HG03159 (cell line): ENCODE measurements around the gene TSHR.

Experiments
- ATAC-seq: cut with Tn5 transposase; IDR thresholded peaks from one replicate; pipeline ENCODE4 v1.9.1; 2021; ENCODE audit warnings: mild to moderate bottlenecking, moderate library complexity; ENCODE audit not compliant: unreplicated experiment

Gene TSHR

GRCh38 chr14:81129242-81129641, 173.8 kb downstream of the TSHR start:
- ATAC-seq: no peak

DNA sequence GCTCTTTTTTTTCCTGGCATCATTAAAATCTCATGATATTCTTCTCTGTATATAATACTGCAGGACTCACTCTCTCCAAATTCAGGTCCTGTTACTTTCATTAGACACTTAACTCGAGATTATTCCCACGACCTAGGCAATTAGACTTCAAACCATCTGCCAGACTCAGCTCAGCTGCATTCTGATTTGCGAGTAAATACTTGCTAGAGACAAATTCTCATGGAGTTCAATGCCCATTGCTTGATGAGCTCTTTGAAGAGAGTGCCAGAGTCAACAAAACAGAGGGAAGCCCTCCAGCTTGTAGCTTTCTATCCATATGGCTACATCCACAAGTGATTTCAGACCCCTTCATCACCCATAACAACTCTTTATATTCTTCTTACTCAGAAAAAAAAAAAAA, 177.0 kb downstream of the TSHR start:
- no peak for ATAC-seq

- ATAC-seq: no peak
These were observed 178.0 kb downstream of the TSHR start for GRCh38 chr14:81133400-81133799.

DNA sequence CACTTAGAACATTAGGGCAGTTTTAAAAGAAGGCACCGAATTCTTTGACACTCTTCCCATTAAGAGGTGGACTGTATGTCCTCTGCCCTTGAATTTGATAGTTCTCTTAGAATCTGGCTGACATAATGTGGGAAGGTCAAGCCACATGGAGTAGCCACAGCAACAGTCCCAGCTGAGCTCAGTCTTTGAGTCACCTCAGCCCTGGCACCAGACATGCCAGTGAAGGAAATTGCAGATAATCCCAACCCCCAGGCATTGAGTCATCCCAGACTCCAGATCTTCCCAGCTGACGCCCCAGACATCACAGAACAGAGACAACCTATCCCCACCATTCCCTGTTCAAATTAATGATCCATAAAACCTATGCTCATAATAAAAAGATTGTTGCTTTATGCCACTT, 181.9 kb downstream of the TSHR start:
- no peak for ATAC-seq

DNA sequence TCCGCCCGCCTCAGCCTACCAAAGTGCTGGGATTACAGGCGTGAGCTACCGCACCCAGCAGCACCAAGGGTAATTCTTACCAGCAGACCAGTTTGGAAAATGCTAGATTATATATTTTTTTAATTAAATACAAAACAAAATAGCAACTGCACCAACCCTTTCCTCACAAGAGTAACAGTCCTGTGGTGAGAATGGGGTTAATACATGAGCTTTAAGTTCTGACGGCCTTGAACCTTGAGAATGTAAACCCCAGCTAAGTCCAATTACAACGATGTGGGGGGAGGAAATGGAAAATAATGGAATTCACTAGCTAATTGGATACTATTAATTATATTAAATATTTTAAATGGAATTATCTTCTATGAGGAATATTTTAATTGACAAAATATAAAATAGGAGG, 183.0 kb downstream of the TSHR start:
- no peak for ATAC-seq

DNA sequence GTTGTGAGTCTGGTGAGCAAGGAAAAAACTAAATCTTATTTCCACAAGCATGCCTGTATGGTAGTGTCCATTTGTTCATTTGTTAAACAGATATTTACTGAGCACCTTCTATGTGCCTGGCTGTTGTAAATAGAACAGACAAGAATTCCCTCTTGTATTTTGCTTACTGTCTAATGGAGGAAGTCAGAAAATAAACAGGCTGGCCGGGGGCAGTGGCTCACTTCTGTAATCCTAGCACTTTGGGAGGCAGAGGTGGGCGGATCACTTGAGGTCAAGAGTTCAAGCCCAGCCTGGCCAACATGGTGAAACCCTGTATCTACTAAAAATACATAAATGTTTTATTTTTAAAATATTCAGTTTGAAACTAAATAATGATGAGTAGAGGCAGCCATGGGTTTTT, 186.0 kb downstream of the TSHR start:
- no peak for ATAC-seq

GRCh38 chr14:81143793-81144192, 188.4 kb downstream of the TSHR start:
- ATAC-seq: no peak

GRCh38 chr14:81144824-81145603, 189.6 kb downstream of the TSHR start:
- ATAC-seq: no peak

DNA sequence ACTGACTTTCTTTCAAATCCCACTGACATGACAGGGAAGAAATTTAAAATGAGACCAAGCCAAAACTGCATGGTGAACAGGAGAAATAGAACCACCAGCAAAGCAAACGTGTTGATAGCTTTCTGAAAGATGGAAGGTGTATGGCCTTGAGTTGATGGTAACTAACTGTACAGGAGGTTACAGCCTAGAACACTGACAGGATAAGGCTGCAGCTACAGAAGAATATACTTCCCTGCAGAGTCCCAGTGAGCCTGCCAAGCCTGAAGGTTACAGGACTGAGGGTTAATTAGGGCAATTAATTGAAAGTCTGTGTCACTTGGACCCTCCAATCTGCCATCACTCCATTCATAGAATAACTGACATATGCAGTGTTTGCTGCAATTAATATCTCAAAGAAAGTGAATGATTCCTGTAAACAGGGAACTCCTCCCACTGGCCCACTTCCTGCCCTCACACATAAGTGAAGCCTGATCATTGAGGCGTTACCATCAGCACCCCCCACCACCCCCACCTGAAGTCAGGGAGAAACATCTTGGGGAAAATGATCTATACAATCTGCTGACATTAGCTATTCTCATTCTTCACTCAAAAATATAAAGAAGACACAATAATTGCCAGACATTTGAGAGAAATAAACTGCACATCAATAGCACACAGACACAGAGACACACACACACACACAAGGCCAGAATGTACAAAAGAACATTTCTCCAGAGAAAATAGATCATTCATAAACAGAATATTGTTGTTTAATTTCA, 191.9 kb downstream of the TSHR start:
- no peak for ATAC-seq

DNA sequence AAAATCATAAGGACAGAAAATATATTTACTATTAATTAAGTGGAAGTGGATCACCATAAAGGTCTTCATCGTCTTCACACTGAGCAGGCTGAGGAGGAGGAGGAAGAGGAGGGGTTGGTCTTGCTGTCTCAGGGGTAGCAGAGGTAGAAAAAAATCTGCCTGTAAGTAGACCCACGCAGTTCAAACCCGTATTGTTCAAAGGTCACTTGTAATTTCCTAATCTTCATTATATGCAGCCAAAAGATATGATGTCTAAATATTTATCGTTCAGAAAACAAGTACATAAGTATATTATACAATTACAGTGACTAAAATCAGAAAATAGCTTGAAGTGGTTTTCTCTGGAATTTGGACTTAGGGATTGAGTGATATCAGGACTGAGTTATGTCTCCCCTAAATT, 193.2 kb downstream of the TSHR start:
- no peak for ATAC-seq

- ATAC-seq: no peak
These were observed 197.8 kb downstream of the TSHR start for GRCh38 chr14:81153187-81153586.

- ATAC-seq: no peak
These were observed 202.0 kb downstream of the TSHR start for GRCh38 chr14:81157431-81157830.

- no peak for ATAC-seq
These were observed 205.7 kb downstream of the TSHR start for GRCh38 chr14:81161088-81161487.

- ATAC-seq: no peak
These were observed 206.3 kb downstream of the TSHR start for GRCh38 chr14:81161749-81162148.

DNA sequence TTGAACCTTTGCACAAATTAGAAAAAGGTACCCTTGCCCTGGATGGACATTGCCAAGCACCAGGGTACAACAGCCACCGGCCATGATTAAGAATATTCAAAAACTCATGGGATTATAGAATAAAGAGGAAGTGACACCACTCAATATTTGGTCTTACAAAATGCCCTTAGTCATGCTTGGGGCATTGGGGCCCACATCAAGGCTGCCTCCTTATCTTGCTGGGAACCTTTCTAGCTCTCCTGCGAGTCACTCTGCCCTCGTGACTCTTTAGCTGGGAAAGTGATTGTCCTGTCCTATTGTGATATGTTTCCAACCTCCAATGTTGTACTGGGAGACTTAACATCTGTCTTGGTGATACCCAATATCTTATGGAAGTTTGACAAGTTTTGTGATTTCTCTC, 207.5 kb downstream of the TSHR start:
- ATAC-seq: no peak

GRCh38 chr14:81164167-81164774, 208.8 kb downstream of the TSHR start:
- peak; percentile 89 for ATAC-seq

DNA sequence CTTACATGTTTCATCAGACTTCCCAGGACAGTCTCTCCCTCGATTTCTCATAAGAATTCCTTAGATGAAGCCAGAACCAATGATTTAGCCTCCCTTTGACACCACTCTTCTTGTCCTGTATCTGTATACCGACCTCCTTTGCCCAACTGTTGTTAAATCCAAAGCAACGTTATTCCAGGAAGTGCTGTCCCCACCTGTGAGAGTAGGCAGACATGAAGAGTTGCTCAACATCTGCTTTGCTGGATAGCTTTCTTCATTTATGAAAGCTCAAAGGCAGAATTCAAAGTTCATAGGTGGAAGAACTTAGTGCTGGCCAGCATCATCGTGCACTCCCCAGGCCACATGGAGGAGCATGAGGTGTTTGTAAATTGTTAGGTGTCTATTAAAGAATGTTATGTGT, 209.8 kb downstream of the TSHR start:
- no peak for ATAC-seq

DNA sequence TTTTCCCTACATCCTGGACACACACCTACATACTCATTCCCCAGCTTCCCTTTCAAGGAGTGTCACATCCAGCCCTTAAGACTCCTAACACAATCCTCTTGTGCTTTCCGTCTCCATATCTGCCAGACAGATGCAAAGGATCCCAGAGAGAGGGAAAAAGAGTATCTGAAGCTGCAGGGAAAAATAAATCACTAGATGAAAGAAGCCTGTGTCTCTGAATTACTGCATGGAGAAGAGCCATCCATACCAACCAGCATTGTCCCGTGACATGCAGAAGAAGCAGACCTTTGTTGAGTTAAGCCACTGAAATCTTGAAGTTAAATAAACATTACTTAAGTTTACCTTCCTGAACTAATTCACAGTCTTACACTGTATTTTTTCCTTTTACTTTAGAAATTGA, 210.7 kb downstream of the TSHR start:
- ATAC-seq: no peak

- no peak for ATAC-seq
These were observed 213.8 kb downstream of the TSHR start for GRCh38 chr14:81169267-81169666.

DNA sequence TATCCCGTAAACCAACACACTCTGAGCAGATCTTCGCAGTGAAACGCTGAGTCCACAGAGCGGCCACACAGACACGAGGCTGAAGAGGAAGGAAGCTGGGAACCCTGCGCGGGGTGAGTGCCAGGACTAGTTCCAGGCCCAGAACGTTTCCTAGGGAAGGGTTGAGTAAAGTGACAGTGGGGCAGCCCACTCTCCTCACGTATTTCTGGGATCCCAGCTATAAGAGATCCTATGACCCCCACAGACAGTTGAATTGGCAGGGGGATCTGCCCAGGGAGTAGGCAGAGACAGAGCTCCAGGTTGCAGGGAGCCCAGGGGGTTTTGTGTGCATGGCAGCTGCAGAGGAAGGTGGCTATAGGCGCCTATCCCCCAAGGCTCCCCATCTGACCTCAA, 214.3 kb downstream of the TSHR start:
- ATAC-seq: peak; percentile 27

GRCh38 chr14:81170104-81170828, 214.8 kb downstream of the TSHR start:
- peak; percentile 96 for ATAC-seq
